VCaP (cell line): ENCODE measurements around the gene FAF1.

ENCODE experiments used
- H3K27ac ChIP-seq: fragments of 450-650 bp; 2 replicates; pipeline ENCODE4 v1.5.1; 2017
- CTCF ChIP-seq: fragments of 450-650 bp; conservative IDR thresholded peaks from 2 replicates; pipeline ENCODE4 v1.5.1; 2017; ENCODE audit warnings: mild to moderate bottlenecking, moderate library complexity

Gene FAF1

GRCh38 chr1:50427818-50428779 is 532.0 kb downstream of the FAF1 start:
- no peak overlapping the region for H3K27ac ChIP-seq
- no peak for TF ChIP-seq CTCF

- H3K27ac ChIP-seq: no peak overlapping the region
- TF ChIP-seq CTCF: no peak
These were observed 532.8 kb downstream of the FAF1 start for GRCh38 chr1:50427086-50427817.

- no peak for TF ChIP-seq CTCF
- H3K27ac ChIP-seq: no peak overlapping the region
These were observed 533.4 kb downstream of the FAF1 start for GRCh38 chr1:50426702-50427085.

- H3K27ac ChIP-seq: no peak overlapping the region
- no peak for TF ChIP-seq CTCF
These were observed 533.9 kb downstream of the FAF1 start for GRCh38 chr1:50426108-50426700.

GRCh38 chr1:50425376-50426107 is 534.5 kb downstream of the FAF1 start:
- no peak for TF ChIP-seq CTCF
- H3K27ac ChIP-seq: no peak overlapping the region

GRCh38 chr1:50424884-50425375 is 535.1 kb downstream of the FAF1 start:
- TF ChIP-seq CTCF: no peak
- no peak overlapping the region for H3K27ac ChIP-seq
